Measurements from ENCODE around the gene AKIRIN2. TPM values are rescaled to one million over a fixed set of nuclear protein-coding genes. Genes with fewer than 3 reads are reported as not detected.

The AKIRIN2 gene
- 23.4 and 29.2 TPM in 2 replicates for total RNA-seq (2016; rRNA removed; fragmentation: Illumina TruSeq; extraction: Trizol)
- total RNA-seq (2016; cell fraction: cytosol; rRNA removed; fragmentation: Illumina TruSeq; extraction: Trizol; ENCODE audit: low read depth), result 6.7 and 8.7 TPM in 2 replicates
- total RNA-seq (2016; cell fraction: insoluble cytoplasmic fraction; rRNA removed; fragmentation: Illumina TruSeq; extraction: Trizol), result 21.0 and 29.6 TPM in 2 replicates
- total RNA-seq (2016; cell fraction: membrane; rRNA removed; fragmentation: Illumina TruSeq; extraction: Trizol), result 30.2 and 32.7 TPM in 2 replicates
- 28.7 and 38.1 TPM in 2 replicates for total RNA-seq (2016; cell fraction: nucleus; rRNA removed; fragmentation: Illumina TruSeq; extraction: Trizol)
- polyA plus RNA-seq (2011; rRNA removed), result 15.6 and 16.0 TPM in 2 replicates
- 8.3 and 10.7 TPM in 2 replicates for polyA plus RNA-seq (2011; cell fraction: cytosol; rRNA removed)
- polyA plus RNA-seq (2011; cell fraction: nucleus; rRNA removed), result 22.6 and 23.5 TPM in 2 replicates
- polyA plus RNA-seq (2012), result 40.3 and 44.8 TPM in 2 replicates
- polyA plus RNA-seq (2016; cell fraction: cytosol; fragmentation: Illumina TruSeq; extraction: Trizol; ENCODE audit: low read depth), result 17.2 and 17.9 TPM in 2 replicates
- 59.2 and 61.5 TPM in 2 replicates for polyA plus RNA-seq (2016; cell fraction: insoluble cytoplasmic fraction; fragmentation: Illumina TruSeq; extraction: Trizol; ENCODE audit: low read depth)
- 34.9 and 39.3 TPM in 2 replicates for polyA plus RNA-seq (2016; cell fraction: membrane; fragmentation: Illumina TruSeq; extraction: Trizol; ENCODE audit: low read depth)
- 58.6 and 63.2 TPM in 2 replicates for polyA plus RNA-seq (2016; cell fraction: nucleus; fragmentation: Illumina TruSeq; extraction: Trizol; ENCODE audit: insufficient read depth, low read depth)
- polyA minus RNA-seq (2011; rRNA and poly(A)+ RNA removed; ENCODE audit: low replicate concordance), result 7.8 and 15.7 TPM in 2 replicates
- polyA minus RNA-seq (2011; cell fraction: cytosol; rRNA and poly(A)+ RNA removed), result 25.7 and 27.7 TPM in 2 replicates
- 40.0 and 50.9 TPM in 2 replicates for polyA minus RNA-seq (2011; cell fraction: nucleus; rRNA and poly(A)+ RNA removed)
- Bru-seq, nascent RNA, result percentile 95 among the genes with signal in this experiment
- BruChase-seq, experiment 1, labeled RNA remaining after a 6-hour chase, result percentile 89 among the genes with signal in this experiment
- BruChase-seq, experiment 2, labeled RNA remaining after a 2-hour chase, result percentile 93 among the genes with signal in this experiment
- long read RNA-seq, experiment 1, transcript AKIRIN2-201 (5 exons, 1,662 nt), result major isoform, 43 of 49 reads
- long read RNA-seq, experiment 1, partial matches to known transcripts, result 3 of 49 reads
- long read RNA-seq, experiment 1, other reads (novel, unspliced or antisense), result 3 of 49 reads
- long read RNA-seq, experiment 2, transcript AKIRIN2-201 (5 exons, 1,662 nt), result major isoform, 113 of 152 reads
- long read RNA-seq, experiment 2, partial matches to known transcripts, result 13 of 152 reads
- long read RNA-seq, experiment 2, other reads (novel, unspliced or antisense), result 26 of 152 reads

GRCh38 chr6:87701676-87702588 lies at the start of gene AKIRIN2:
Gene AKIRIN2 (minus strand): TSS chr6:87702233. CDS start chr6:87701684, 549 bp downstream.
- intact Hi-C loops (cut with micrococcal nuclease; ENCODE audit: unreplicated experiment) (loop anchor here (1.0 kb wide), 2 partner anchors 31 to 97 kb away; no protein-coding TSS in a partner anchor), in situ Hi-C loops (cut with HindIII; ENCODE audit: extremely low pct_ligation_motif_present, low pct_unique_long_range_greater_than_20kb) (loop anchor here (5.0 kb wide), 1 partner anchor 95 kb away; no protein-coding TSS in a partner anchor)
- peak; percentile 85 for ATAC-seq
- ChIA-PET POLR2A (interaction anchor here (0.6 to 2.4 kb wide), 17 partner anchors 10 to 1654 kb away, joined by 3 to 14 read pairs (median 6); partner anchors contain the start of genes ORC3 and RARS2), CTCF (ENCODE audit: low intra/inter-chr PET ratio, low total read pairs) (no interaction called here)
- peak; percentile 80 for FAIRE-seq
- Histone ChIP-seq H2AFZ (ENCODE audit: low read length) (peak within 1 kb of the TSS; percentile 73), H3K9me3 (ENCODE audit: low read length) (no peaks in the 10 kb centered on the region), H3K9ac (ENCODE audit: insufficient read depth, low read depth, low read length) (peak within 1 kb of the TSS; percentile 98), H4K20me1 (ENCODE audit: insufficient read depth, low read length) (peaks cover 35% of the 10 kb centered on the region), H3K79me2 (ENCODE audit: insufficient read depth, low read length) (peaks cover 51% of the 10 kb centered on the region), H3K36me3 (replicated peaks in 1 of 2; ENCODE audit: control insufficient read depth in 1 of 2, insufficient read depth in 2 of 2, low read length in 2 of 2) (no peaks in the 10 kb centered on the region; a peak in 2 of 5 replicates), H3K4me3 (replicated peaks in 1 of 3; ENCODE audit: insufficient read depth in 1 of 3, low read depth in 2 of 3, low read length in 3 of 3) (peak within 1 kb of the TSS; percentile 72 to 97 (median 94)), H3K4me1 (ENCODE audit: insufficient read depth, low read length) (peaks cover 42% of the 10 kb centered on the region), H3K27ac (ENCODE audit: extremely low read length, insufficient read depth, low read length) (peak within 1 kb of the TSS; percentile 96), H3K4me2 (ENCODE audit: low read depth, low read length) (peak within 1 kb of the TSS; percentile 71), H3K27me3 (ENCODE audit: control insufficient read depth in 1 of 2, insufficient read depth in 2 of 2, low read length in 2 of 2) (no peaks in the 10 kb centered on the region; a peak in 1 of 5 replicates)
- BruUV-seq (replicated peaks), result no TSS peak
- DNase-seq (ENCODE audit: low spot score), result peak; percentile 98
- under 1% methylated on average over 49 of the region's 88 CpGs for WGBS (ENCODE audit: low lambda C conversion rate)
- TF ChIP-seq CREM (IDR thresholded peaks at IDR 0.05) (peak; percentile 94), CREM (CRISPR knock-in tag; IDR thresholded peaks at IDR 0.05) (no peak), ARNT2 (CRISPR knock-in tag; IDR thresholded peaks at IDR 0.05; ENCODE audit: low read depth) (peak; percentile 58), ZNF784 (CRISPR knock-in tag; IDR thresholded peaks at IDR 0.05; ENCODE audit: borderline replicate concordance) (no peak), HNF4G (IDR thresholded peaks at IDR 0.05; ENCODE audit: borderline replicate concordance, low read depth, low read length) (0 out of 2 replicates have a peak, but pooled peaks have one; percentile 6), HNF4G (CRISPR knock-in tag; IDR thresholded peaks at IDR 0.05; ENCODE audit: borderline replicate concordance, low read depth) (no peak), E2F2 (CRISPR knock-in tag; IDR thresholded peaks at IDR 0.05; ENCODE audit: borderline replicate concordance) (no peak), SUZ12 (IDR thresholded peaks at IDR 0.05; ENCODE audit: low read depth, low read length) (peak; percentile 86), HNRNPH1 (optimal IDR thresholded peaks at IDR 0.05; ENCODE audit: low read depth, low read length) (peak; percentile 89), ZBTB7A (CRISPR knock-in tag; IDR thresholded peaks at IDR 0.05) (0 out of 2 replicates have a peak, but pooled peaks have one; percentile 42), E2F5 (CRISPR knock-in tag; conservative IDR thresholded peaks at IDR 0.05) (peak; percentile 73; the same call in 1 of the 2 replicates)
